ENCODE results near the gene KIN. TPM values are rescaled to one million over a fixed set of nuclear protein-coding genes. Genes with fewer than 3 reads are reported as not detected.
A peak's percentile ranks its signal among the peaks of the same experiment; 100 is the strongest.
"Not testable (repeated sequence)": the region's sequence is repeated elsewhere in the genome, so short reads cannot be mapped to it uniquely, and the experiment has no call there.

The KIN gene
- polyA plus RNA-seq, 2 of the 4 experiments (the other 2 are of a cell fraction), result 8.3 to 19.0 TPM

GRCh38 chr10:7787150-7787856, 490 bp downstream of the KIN start:
- TF ChIP-seq PHF8 (IDR thresholded peaks at IDR 0.05; ENCODE audit: borderline replicate concordance, low read depth), result peak; percentile 27
- TF ChIP-seq, protein P1, sequence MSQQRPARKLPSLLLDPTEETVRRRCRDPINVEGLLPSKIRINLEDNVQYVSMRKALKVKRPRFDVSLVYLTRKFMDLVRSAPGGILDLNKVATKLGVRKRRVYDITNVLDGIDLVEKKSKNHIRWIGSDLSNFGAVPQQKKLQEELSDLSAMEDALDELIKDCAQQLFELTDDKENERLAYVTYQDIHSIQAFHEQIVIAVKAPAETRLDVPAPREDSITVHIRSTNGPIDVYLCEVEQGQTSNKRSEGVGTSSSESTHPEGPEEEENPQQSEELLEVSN (IDR thresholded peaks at IDR 0.05; ENCODE audit: borderline replicate concordance, low read depth), result no peak
- no peak for TF ChIP-seq JUNB (IDR thresholded peaks at IDR 0.05)
- no peak for TF ChIP-seq RARB (CRISPR knock-in tag; IDR thresholded peaks at IDR 0.05)
- no peak for TF ChIP-seq NPAS2 (CRISPR knock-in tag; IDR thresholded peaks at IDR 0.05; ENCODE audit: borderline replicate concordance)
- no peak for TF ChIP-seq ZC3H11A (IDR thresholded peaks at IDR 0.05)
- H3K4me3 ChIP-seq, result peak overlapping the region; percentile 99
- no peaks in the 10 kb centered on the region for H3K9me3 ChIP-seq
- FAIRE-seq (no peak), DNase-seq (ENCODE audit: low read depth in 1 of 2, low spot score in 1 of 2) (peak in 1 of 2 experiments; percentile 33), ATAC-seq (peak; percentile 54 to 60)
- peak overlapping the region; percentile 85 for H3K4me2 ChIP-seq
- peaks cover 19% of the 10 kb centered on the region for H3K4me1 ChIP-seq
- CTCF ChIA-PET, result interaction anchor here (0.7 to 1.2 kb wide), 4 partner anchors 11 to 100 kb away, joined by 3 to 6 read pairs (median 3); no protein-coding TSS in a partner anchor
- POLR2A ChIA-PET, result interaction anchor here (0.6 to 2.1 kb wide), 11 partner anchors 10 to 87 kb away, joined by 3 to 30 read pairs (median 4); partner anchors contain the start of gene TAF3
- peak overlapping the region; percentile 94 to 97 for H3K27ac ChIP-seq
- WGBS (ENCODE audit: missing lambda C conversion rate), result 1% methylated on average over 10 of the region's 26 CpGs

GRCh38 chr10:7786430-7786829, 1.4 kb downstream of the KIN start:
- DNase-seq (ENCODE audit: low read depth in 1 of 2, low spot score in 1 of 2), result no peak
- TF ChIP-seq HDAC2 (IDR thresholded peaks at IDR 0.05), result no peak
- no peak overlapping the region for H3K27ac ChIP-seq
- no peak for FAIRE-seq
- 88% methylated on average over 3 of the region's 3 CpGs for WGBS (ENCODE audit: missing lambda C conversion rate)
- H3K4me1 ChIP-seq, result peaks cover 19% of the 10 kb centered on the region
- ATAC-seq, result no peak
- peak overlapping the region; percentile 99 for H3K4me3 ChIP-seq
- ChIA-PET POLR2A (no interaction called here), CTCF (no interaction called here)
- no peaks in the 10 kb centered on the region for H3K9me3 ChIP-seq
- peak overlapping the region; percentile 85 for H3K4me2 ChIP-seq

GRCh38 chr10:7782194-7782593, 5.6 kb downstream of the KIN start:
- DNase-seq (ENCODE audit: low read depth in 1 of 2, low spot score in 1 of 2); POLR2A ChIA-PET; H3K4me2 ChIP-seq; H3K4me3 ChIP-seq; FAIRE-seq; H3K9me3 ChIP-seq; H3K4me1 ChIP-seq; H3K27ac ChIP-seq; ATAC-seq: not testable (repeated sequence)
- WGBS (ENCODE audit: missing lambda C conversion rate), result 94% methylated on average over 6 of the region's 6 CpGs
- CTCF ChIA-PET, result interaction anchor here (1.1 kb wide), 1 partner anchor 224 kb away, joined by 3 read pairs; no protein-coding TSS in a partner anchor

DNA sequence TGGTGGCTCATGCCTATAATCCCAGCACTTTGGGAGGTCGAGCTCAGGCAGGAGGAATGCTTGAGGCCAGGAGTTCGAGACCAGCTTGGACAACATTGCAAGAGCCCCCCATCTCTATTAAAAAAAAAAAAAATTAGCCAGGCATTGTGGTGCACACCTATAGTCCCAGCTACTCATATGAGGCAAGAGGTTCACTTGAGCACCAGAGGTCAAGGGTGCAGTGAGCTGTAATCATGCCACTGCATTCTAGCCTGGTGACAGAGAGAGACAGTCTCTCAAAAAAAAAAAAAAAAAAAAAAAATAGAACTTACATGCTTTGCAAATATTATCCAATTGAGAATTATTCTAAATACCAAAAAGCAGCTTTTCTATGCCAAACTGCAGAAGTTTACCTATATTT, 11.0 kb downstream of the KIN start:
- 93% methylated on average over 2 of the region's 2 CpGs for WGBS (ENCODE audit: missing lambda C conversion rate)
- TF ChIP-seq NR3C1 (IDR thresholded peaks at IDR 0.05), result no peak
- TF ChIP-seq EP300 (IDR thresholded peaks at IDR 0.05), result no peak
- no peak for TF ChIP-seq SREBF2 (IDR thresholded peaks at IDR 0.05)
- TF ChIP-seq CHD4 (IDR thresholded peaks at IDR 0.05; ENCODE audit: borderline replicate concordance), result no peak
- TF ChIP-seq MAZ (IDR thresholded peaks at IDR 0.05; ENCODE audit: borderline replicate concordance, low read depth, low read length), result no peak
- no peak for TF ChIP-seq HOXB5 (CRISPR knock-in tag; IDR thresholded peaks at IDR 0.05)
- TF ChIP-seq MYC (IDR thresholded peaks at IDR 0.05; ENCODE audit: borderline replicate concordance, low read length), result no peak
- no peak for TF ChIP-seq JUN (IDR thresholded peaks at IDR 0.05)
- TF ChIP-seq POLR2AphosphoS2 (conservative IDR thresholded peaks at IDR 0.05; ENCODE audit: low read length), result no peak
- TF ChIP-seq TFCP2L1 (CRISPR knock-in tag; IDR thresholded peaks at IDR 0.05), result no peak
- TF ChIP-seq, protein P2, sequence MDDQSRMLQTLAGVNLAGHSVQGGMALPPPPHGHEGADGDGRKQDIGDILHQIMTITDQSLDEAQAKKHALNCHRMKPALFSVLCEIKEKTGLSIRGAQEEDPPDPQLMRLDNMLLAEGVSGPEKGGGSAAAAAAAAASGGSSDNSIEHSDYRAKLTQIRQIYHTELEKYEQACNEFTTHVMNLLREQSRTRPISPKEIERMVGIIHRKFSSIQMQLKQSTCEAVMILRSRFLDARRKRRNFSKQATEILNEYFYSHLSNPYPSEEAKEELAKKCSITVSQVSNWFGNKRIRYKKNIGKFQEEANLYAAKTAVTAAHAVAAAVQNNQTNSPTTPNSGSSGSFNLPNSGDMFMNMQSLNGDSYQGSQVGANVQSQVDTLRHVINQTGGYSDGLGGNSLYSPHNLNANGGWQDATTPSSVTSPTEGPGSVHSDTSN (IDR thresholded peaks at IDR 0.05), result no peak
- TF ChIP-seq FOSL2 (IDR thresholded peaks at IDR 0.05), result no peak
- no peak for TF ChIP-seq FOSL2 (CRISPR knock-in tag; IDR thresholded peaks at IDR 0.05)
- Histone ChIP-seq H3K4me1 (no peaks in the 10 kb centered on the region), H3K9me3 (no peaks in the 10 kb centered on the region), H3K27ac (no peak overlapping the region), H3K4me3 (no peak overlapping the region), H3K4me2 (no peak overlapping the region)
- no peak for ATAC-seq
- CTCF ChIA-PET, result interaction anchor here (0.6 to 1.1 kb wide), 7 partner anchors 10 to 1573 kb away, joined by 3 to 5 read pairs (median 3); no protein-coding TSS in a partner anchor
- no peak for FAIRE-seq
- POLR2A ChIA-PET, result no interaction called here
- DNase-seq (ENCODE audit: low read depth in 1 of 2, low spot score in 1 of 2), result no peak
